ENCODE data around the gene TMEM129.

DNA sequence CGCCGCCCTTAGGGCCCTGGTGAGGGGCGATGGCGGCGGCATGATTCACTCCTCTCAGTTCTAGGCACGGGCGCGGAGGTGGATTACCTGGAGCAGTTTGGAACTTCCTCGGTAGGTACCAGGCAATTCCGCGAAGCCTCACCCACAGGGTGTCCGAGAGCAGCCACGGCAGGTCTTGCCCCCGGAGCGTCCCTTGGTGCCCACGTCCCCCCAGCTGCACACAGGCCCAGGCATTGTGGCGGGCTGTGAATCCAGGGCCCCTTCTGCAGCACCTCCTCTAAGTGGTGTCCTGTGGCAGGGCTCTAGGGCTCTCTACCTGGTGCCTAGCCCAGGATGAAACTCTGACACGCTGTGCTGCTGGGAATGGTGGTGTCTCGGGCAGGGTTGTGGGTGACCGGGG, 14.1 kb upstream of the TMEM129 start:
- TF ChIP-seq, protein P1, sequence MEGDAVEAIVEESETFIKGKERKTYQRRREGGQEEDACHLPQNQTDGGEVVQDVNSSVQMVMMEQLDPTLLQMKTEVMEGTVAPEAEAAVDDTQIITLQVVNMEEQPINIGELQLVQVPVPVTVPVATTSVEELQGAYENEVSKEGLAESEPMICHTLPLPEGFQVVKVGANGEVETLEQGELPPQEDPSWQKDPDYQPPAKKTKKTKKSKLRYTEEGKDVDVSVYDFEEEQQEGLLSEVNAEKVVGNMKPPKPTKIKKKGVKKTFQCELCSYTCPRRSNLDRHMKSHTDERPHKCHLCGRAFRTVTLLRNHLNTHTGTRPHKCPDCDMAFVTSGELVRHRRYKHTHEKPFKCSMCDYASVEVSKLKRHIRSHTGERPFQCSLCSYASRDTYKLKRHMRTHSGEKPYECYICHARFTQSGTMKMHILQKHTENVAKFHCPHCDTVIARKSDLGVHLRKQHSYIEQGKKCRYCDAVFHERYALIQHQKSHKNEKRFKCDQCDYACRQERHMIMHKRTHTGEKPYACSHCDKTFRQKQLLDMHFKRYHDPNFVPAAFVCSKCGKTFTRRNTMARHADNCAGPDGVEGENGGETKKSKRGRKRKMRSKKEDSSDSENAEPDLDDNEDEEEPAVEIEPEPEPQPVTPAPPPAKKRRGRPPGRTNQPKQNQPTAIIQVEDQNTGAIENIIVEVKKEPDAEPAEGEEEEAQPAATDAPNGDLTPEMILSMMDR (IDR thresholded peaks at IDR 0.05) = no peak
- TF ChIP-seq EZH2 (IDR thresholded peaks at IDR 0.05) (no peak), EZH2phosphoT487 (IDR thresholded peaks at IDR 0.05) (no peak)

All from neural progenitor cell (in vitro differentiated cells).